A549 (cell line): ENCODE results near the gene ASAH2B. TPM values are rescaled to one million over a fixed set of nuclear protein-coding genes. Genes with fewer than 3 reads are reported as not detected.

ENCODE experiments used
- ATAC-seq, 2 experiments: fragments of 200-7000 bp in 1 of 2; fragments of >200 bp in 1 of 2; cut with Nextera tagmentation in 1 of 2; cut with Tn5 transposase in 1 of 2; 3 replicates each; pipeline versions ENCODE4 v1.8.0 to v1.9.1; 2018 to 2020; ENCODE audit warnings: mild to moderate bottlenecking in 1 of 2, moderate library complexity in 1 of 2
- CTCF ChIA-PET: fragments of 300-600 bp; sonication (Branson Sonifier 250); formaldehyde crosslinking; extraction: SDS; loops from one replicate; lab custom pipeline; 2021; ENCODE audit warnings: antibody characterized with exemption, inconsistent platforms; lab: Yijun Ruan, JAX
- POLR2A ChIA-PET: fragments of 350-600 bp; formaldehyde crosslinking; extraction: SDS; loops from one replicate; lab custom pipeline; 2021; ENCODE audit warnings: antibody characterized with exemption, inconsistent platforms; lab: Yijun Ruan, JAX
- DNase-seq, 2 experiments: peaks; one replicate each; pipeline versions ENCODE4 v3.0.0 to v3.0.0-alpha.2; 2011 to 2016; ENCODE audit warnings: low read depth in 1 of 2, low spot score in 1 of 2
- FAIRE-seq: peaks from 2 replicates; lab custom pipeline; 2011; peaks lifted over from hg19 to GRCh38; lab: Jason Lieb, UNC
- H3K27ac ChIP-seq, 2 experiments: fragments of >200 bp; sonication (Bioruptor Twin); formaldehyde crosslinking; 3 replicates each; pipeline ENCODE4 v1.5.1; 2016 to 2017
- H3K4me1 ChIP-seq: fragments of >200 bp; sonication (Bioruptor Twin); formaldehyde crosslinking; 3 replicates; pipeline ENCODE4 v1.6.1; 2016
- H3K4me2 ChIP-seq: fragments of >200 bp; sonication (Bioruptor Twin); formaldehyde crosslinking; 3 replicates; pipeline ENCODE4 v1.6.1; 2016
- H3K4me3 ChIP-seq: fragments of >200 bp; sonication (Bioruptor Twin); formaldehyde crosslinking; 3 replicates; pipeline ENCODE4 v1.5.1; 2016
- H3K9me3 ChIP-seq: fragments of >200 bp; sonication (Bioruptor Twin); formaldehyde crosslinking; 3 replicates; pipeline ENCODE4 v1.6.1; 2016
- ATOH8 ChIP-seq: fragments of 250-450 bp; sonication (Bioruptor Pico); IDR thresholded peaks from 2 replicates; pipeline ENCODE4 v1.5.0; 2020; ENCODE audit warnings: low read depth, mild to moderate bottlenecking, moderate library complexity
- BCL3 ChIP-seq: fragments of >200 bp; sonication (Bioruptor Twin); formaldehyde crosslinking; IDR thresholded peaks from 3 replicates; pipeline ENCODE4 v1.6.1; 2016
- CBX8 ChIP-seq: fragments of 200-600 bp; sonication (generic); IDR thresholded peaks from 2 replicates; pipeline ENCODE4 v1.6.1; 2016
- CEBPB ChIP-seq, 2 experiments: fragments of >200 bp in 1 of 2; sonication (Bioruptor Twin) in 1 of 2; formaldehyde crosslinking in 1 of 2; IDR thresholded peaks; 2 replicates each; pipeline ENCODE4 v1.6.1; 2012 to 2016
- CHD2 ChIP-seq: fragments of 150-350 bp; IDR thresholded peaks from 2 replicates; pipeline ENCODE4 v1.6.1; 2014; ENCODE audit warnings: low read length; ENCODE audit not compliant: partially characterized antibody
- EHF ChIP-seq: fragments of 250-450 bp; sonication (Bioruptor Pico); IDR thresholded peaks from 2 replicates; pipeline ENCODE4 v1.5.0; 2020; ENCODE audit warnings: mild to moderate bottlenecking
- ESRRA ChIP-seq: fragments of 150-350 bp; IDR thresholded peaks from 2 replicates; pipeline ENCODE4 v1.6.1; 2014; ENCODE audit warnings: mild to moderate bottlenecking, low read length, borderline replicate concordance
- FOSL2 ChIP-seq, 2 experiments: fragments of 450-650 bp in 1 of 2; fragments of >200 bp in 1 of 2; sonication (Bioruptor Twin) in 1 of 2; formaldehyde crosslinking; IDR thresholded peaks; 2 replicates each; pipeline versions ENCODE4 v1.5.0 to v1.6.1; 2016 to 2020; ENCODE audit warnings: mild to moderate bottlenecking in 1 of 2, moderate library complexity in 1 of 2
- FOXS1 ChIP-seq: fragments of 250-450 bp; sonication (Bioruptor Pico); IDR thresholded peaks from 2 replicates; pipeline ENCODE4 v1.5.0; 2020; ENCODE audit warnings: mild to moderate bottlenecking, moderate library complexity
- HEYL ChIP-seq: fragments of 250-450 bp; sonication (Bioruptor Pico); IDR thresholded peaks from 2 replicates; pipeline ENCODE4 v1.8.0; 2021; ENCODE audit warnings: mild to moderate bottlenecking, moderate library complexity
- HMGXB4 ChIP-seq: fragments of 250-450 bp; sonication (Bioruptor Pico); IDR thresholded peaks from 2 replicates; pipeline ENCODE4 v1.5.0; 2021; ENCODE audit warnings: mild to moderate bottlenecking, moderate library complexity, borderline replicate concordance
- HOXB13 ChIP-seq: fragments of 250-450 bp; sonication (Bioruptor Pico); IDR thresholded peaks from 2 replicates; pipeline ENCODE4 v1.5.0; 2020; ENCODE audit warnings: low read depth, mild to moderate bottlenecking, moderate library complexity
- KDM5A ChIP-seq: fragments of 200-600 bp; sonication (generic); IDR thresholded peaks from 2 replicates; pipeline ENCODE4 v1.6.1; 2016; ENCODE audit warnings: antibody characterized with exemption, mild to moderate bottlenecking
- MAZ ChIP-seq: fragments of 150-350 bp; IDR thresholded peaks from 2 replicates; pipeline ENCODE4 v1.6.1; 2014; ENCODE audit warnings: antibody characterized with exemption, low read depth, low read length, borderline replicate concordance
- NPAS2 ChIP-seq: fragments of 250-450 bp; sonication (Bioruptor Pico); IDR thresholded peaks from 2 replicates; pipeline ENCODE4 v1.8.0; 2022; ENCODE audit warnings: mild to moderate bottlenecking, moderate library complexity, borderline replicate concordance
- NR3C1 ChIP-seq: fragments of >200 bp; sonication (Bioruptor Twin); formaldehyde crosslinking; IDR thresholded peaks from 3 replicates; pipeline ENCODE4 v1.6.1; 2017
- POLR2A ChIP-seq: IDR thresholded peaks from 2 replicates; pipeline ENCODE4 v1.6.1; 2012; ENCODE audit warnings: mild to moderate bottlenecking, low read length
- RARB ChIP-seq: fragments of 250-450 bp; sonication (Bioruptor Pico); IDR thresholded peaks from 2 replicates; pipeline ENCODE4 v1.8.0; 2021; ENCODE audit warnings: mild to moderate bottlenecking, moderate library complexity
- REST ChIP-seq: fragments of 200-600 bp; sonication (generic); IDR thresholded peaks from 2 replicates; pipeline ENCODE4 v1.6.1; 2016; ENCODE audit warnings: antibody characterized with exemption, mild to moderate bottlenecking, moderate library complexity
- RFX5 ChIP-seq: fragments of 450-650 bp; IDR thresholded peaks from 2 replicates; pipeline ENCODE4 v1.7.1; 2014; ENCODE audit warnings: antibody characterized with exemption, mild to moderate bottlenecking, moderate library complexity
- RNF2 ChIP-seq: fragments of 200-600 bp; sonication (generic); IDR thresholded peaks from 2 replicates; pipeline ENCODE4 v1.6.1; 2016; ENCODE audit warnings: low read depth, mild to moderate bottlenecking, antibody characterized with exemption, moderate library complexity, borderline replicate concordance
- SMC3 ChIP-seq: fragments of >200 bp; sonication (Bioruptor Twin); formaldehyde crosslinking; IDR thresholded peaks from 3 replicates; pipeline ENCODE4 v1.6.1; 2018; ENCODE audit warnings: inconsistent platforms
- SREBF2 ChIP-seq: fragments of 450-650 bp; IDR thresholded peaks from 2 replicates; pipeline ENCODE4 v1.6.1; 2014; ENCODE audit warnings: mild to moderate bottlenecking, moderate library complexity
- USF2 ChIP-seq: fragments of 450-650 bp; IDR thresholded peaks from 2 replicates; pipeline ENCODE4 v1.6.1; 2014; ENCODE audit warnings: antibody characterized with exemption
- ZC3H11A ChIP-seq: fragments of 450-650 bp; IDR thresholded peaks from 2 replicates; pipeline ENCODE4 v1.6.1; 2014; ENCODE audit warnings: antibody characterized with exemption, mild to moderate bottlenecking
- ZFP36 ChIP-seq: fragments of 450-650 bp; IDR thresholded peaks from 2 replicates; pipeline ENCODE4 v1.6.1; 2014; ENCODE audit warnings: borderline replicate concordance; ENCODE audit not compliant: partially characterized antibody
- ZSCAN20 ChIP-seq: fragments of 250-450 bp; sonication (Bioruptor Pico); IDR thresholded peaks from 2 replicates; pipeline ENCODE4 v1.8.0; 2022; ENCODE audit warnings: mild to moderate bottlenecking, moderate library complexity
- WGBS: methylation state at CpG from one replicate; pipeline ENCODE4 v1.1.6; 2017; ENCODE audit errors: missing lambda C conversion rate; 5-methylcytosine and 5-hydroxymethylcytosine counted together
- polyA plus RNA-seq, 4 experiments: library from polyadenylated mRNA; depleted of rRNA in 3 of 4; stranded (reverse); fragments of >200 nt; fragmentation: RNase III in 1 of 4; extraction: RNeasy Plus Mini Kit Qiagen cat#74134 plus additional on column Dnase treatment in 1 of 4; gene quantifications; 2 replicates in 3 of 4; 3 replicates in 1 of 4; pipeline ENCODE4 v1.2.3, GENCODE V29; 2011 to 2017

Gene ASAH2B
- polyA plus RNA-seq, 2 of the 4 experiments (the other 2 are of a cell fraction) = 3.9 to 10.5 TPM

- FAIRE-seq (no peak), DNase-seq (no peak), ATAC-seq (no peak)
- POLR2A ChIA-PET = no interaction called here
- Histone ChIP-seq H3K4me2 (no peak overlapping the region), H3K9me3 (no peaks in the 10 kb centered on the region), H3K4me3 (no peak overlapping the region), H3K27ac (no peak overlapping the region), H3K4me1 (no peaks in the 10 kb centered on the region)
- TF ChIP-seq SREBF2 (no peak), HMGXB4 (no peak), ATOH8 (CRISPR knock-in tag) (no peak), USF2 (no peak), FOSL2 (IDR thresholded peaks at IDR 0.05) (no peak), FOSL2 (CRISPR knock-in tag; IDR thresholded peaks at IDR 0.05) (no peak), CHD2 (no peak), ZC3H11A (no peak), CBX8 (no peak), RFX5 (no peak), ESRRA (no peak), MAZ (no peak), NR3C1 (no peak), CEBPB (IDR thresholded peaks at IDR 0.05) (no peak), POLR2A (no peak), HEYL (no peak), BCL3 (no peak), RNF2 (no peak)
- TF ChIP-seq, all 56 proteins: peak for 0
- 9% methylated on average over 1 of the region's 1 CpG for WGBS
- CTCF ChIA-PET = interaction anchor here (0.9 kb wide), 1 partner anchor 22 kb away, joined by 3 read pairs; no protein-coding TSS in a partner anchor
These were observed 57.0 kb downstream of the ASAH2B start for GRCh38 chr10:50796693-50797092.

- Histone ChIP-seq H3K4me3 (no peak overlapping the region), H3K27ac (no peak overlapping the region), H3K4me2 (no peak overlapping the region), H3K4me1 (no peaks in the 10 kb centered on the region), H3K9me3 (no peaks in the 10 kb centered on the region)
- FAIRE-seq (no peak), DNase-seq (no peak), ATAC-seq (no peak)
- TF ChIP-seq NPAS2 (no peak), EHF (no peak), SMC3 (no peak), RARB (no peak), POLR2A (no peak), FOXS1 (CRISPR knock-in tag) (no peak), ZSCAN20 (CRISPR knock-in tag) (no peak), REST (no peak), HOXB13 (CRISPR knock-in tag) (no peak), NR3C1 (no peak), KDM5A (no peak), ZFP36 (no peak), ATOH8 (CRISPR knock-in tag) (no peak)
- 10% methylated on average over 3 of the region's 3 CpGs for WGBS
- ChIA-PET CTCF (interaction anchor here (0.6 kb wide), 1 partner anchor 1950 kb away, joined by 3 read pairs; no protein-coding TSS in a partner anchor), POLR2A (no interaction called here)
These were observed 58.6 kb downstream of the ASAH2B start for GRCh38 chr10:50798297-50798696.
